ENCODE data around the gene EBF4.

Gene EBF4

DNA sequence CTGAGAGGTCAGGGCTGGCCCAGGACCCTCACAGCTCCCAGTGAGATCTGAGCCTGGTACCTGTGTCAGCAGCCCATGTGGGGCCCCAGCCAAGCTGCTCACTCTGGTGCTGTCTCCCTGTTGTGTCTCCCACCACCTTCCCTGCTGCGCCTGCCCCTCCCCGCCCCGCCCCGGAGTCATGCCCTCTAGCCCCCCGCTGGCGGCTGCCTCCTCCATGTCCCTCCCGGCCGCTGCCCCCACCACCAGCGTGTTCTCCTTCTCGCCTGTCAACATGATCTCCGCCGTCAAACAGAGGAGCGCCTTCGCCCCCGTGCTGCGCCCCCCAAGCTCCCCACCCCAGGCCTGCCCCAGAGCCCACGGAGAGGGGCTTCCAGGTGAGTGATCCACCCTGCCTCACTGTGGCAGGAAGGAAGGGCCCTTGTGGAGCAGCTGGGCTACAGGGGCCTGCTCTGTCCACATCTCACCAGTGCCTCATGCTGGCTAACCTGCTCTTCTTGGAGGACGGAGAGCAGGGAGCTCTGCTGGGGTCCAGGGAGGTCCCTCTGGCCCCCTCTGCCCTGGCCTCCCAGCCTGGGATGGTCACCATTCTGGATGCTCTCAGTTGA lies 63.0 kb downstream of the EBF4 start:
- TF ChIP-seq, protein P1, sequence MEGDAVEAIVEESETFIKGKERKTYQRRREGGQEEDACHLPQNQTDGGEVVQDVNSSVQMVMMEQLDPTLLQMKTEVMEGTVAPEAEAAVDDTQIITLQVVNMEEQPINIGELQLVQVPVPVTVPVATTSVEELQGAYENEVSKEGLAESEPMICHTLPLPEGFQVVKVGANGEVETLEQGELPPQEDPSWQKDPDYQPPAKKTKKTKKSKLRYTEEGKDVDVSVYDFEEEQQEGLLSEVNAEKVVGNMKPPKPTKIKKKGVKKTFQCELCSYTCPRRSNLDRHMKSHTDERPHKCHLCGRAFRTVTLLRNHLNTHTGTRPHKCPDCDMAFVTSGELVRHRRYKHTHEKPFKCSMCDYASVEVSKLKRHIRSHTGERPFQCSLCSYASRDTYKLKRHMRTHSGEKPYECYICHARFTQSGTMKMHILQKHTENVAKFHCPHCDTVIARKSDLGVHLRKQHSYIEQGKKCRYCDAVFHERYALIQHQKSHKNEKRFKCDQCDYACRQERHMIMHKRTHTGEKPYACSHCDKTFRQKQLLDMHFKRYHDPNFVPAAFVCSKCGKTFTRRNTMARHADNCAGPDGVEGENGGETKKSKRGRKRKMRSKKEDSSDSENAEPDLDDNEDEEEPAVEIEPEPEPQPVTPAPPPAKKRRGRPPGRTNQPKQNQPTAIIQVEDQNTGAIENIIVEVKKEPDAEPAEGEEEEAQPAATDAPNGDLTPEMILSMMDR (IDR thresholded peaks at IDR 0.05; ENCODE audit: low read depth, low read length): no peak
- no peak overlapping the region for H3K4me3 ChIP-seq (ENCODE audit: low read depth, low read length)

DNA sequence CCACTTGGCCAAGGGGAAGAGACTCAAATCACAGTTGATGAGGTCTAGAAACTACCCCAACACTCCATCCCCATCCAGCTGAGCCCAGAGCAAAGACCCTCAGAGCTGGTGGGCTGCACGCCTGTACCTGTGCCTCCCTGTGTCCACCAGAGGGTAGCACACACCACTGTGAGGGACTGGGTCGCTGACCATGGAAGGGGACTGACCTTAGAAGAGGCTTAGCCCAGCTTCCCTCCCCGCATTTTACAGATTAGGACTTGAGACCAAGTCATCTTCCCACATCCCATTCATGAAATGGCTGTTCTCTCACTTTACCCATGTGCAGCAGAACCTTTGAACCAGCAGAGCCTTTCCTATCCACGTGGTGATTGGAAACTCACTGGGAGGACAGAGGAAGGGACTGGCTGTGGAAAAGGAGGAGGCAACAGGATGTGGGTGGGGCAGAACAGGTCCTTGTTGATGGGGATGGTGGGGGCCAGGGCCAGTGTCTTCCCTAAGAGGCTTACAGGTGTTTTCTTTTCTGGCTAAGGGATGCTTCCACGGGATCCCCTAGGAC lies 63.6 kb downstream of the EBF4 start:
- TF ChIP-seq, protein P1 (IDR thresholded peaks at IDR 0.05; ENCODE audit: low read depth, low read length): peak; percentile 78
- no peak overlapping the region for H3K4me3 ChIP-seq (ENCODE audit: low read depth, low read length)

DNA sequence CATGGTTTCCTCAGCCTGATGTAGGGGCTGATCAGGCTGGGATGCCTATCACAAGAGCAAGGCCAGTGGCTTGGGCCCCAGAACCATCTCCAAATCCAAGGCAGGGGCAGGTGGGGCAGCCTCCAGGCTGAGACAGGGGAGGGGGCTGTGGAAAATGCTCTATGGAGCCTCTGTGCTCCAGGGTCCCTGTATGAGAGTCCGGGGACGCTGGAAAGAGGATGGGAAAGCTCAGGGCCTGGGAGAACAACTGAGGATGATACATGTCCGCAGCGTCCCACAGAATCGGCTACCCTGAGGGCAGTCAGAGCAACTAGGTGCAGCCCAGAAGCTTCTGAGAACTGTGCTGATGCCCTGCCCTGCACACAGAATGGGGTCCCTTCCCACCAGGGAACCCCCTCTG lies 64.4 kb downstream of the EBF4 start:
- TF ChIP-seq, protein P1 (IDR thresholded peaks at IDR 0.05; ENCODE audit: low read depth, low read length): no peak
- H3K4me3 ChIP-seq (ENCODE audit: low read depth, low read length): no peak overlapping the region

DNA sequence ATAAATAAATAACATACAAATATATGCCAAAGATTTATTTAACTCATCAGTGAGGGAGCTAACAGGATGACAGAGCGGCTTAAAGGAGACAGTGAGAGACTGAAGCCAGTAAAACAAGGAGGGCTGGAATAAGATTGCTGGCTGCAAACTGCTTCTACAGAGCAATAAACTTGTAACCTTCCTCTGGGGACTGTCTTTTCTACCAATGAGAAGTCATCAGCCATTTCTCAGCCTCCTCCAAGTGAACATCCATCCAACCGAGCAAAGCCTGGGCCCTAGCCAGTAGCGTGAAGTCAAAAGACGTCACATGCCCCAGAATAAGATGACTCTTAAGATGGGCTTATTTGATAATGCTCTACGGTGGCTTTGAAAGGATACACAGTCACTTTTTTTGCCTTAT lies 65.4 kb downstream of the EBF4 start:
- TF ChIP-seq, protein P1 (IDR thresholded peaks at IDR 0.05; ENCODE audit: low read depth, low read length): no peak
- H3K4me3 ChIP-seq (ENCODE audit: low read depth, low read length): no peak overlapping the region

DNA sequence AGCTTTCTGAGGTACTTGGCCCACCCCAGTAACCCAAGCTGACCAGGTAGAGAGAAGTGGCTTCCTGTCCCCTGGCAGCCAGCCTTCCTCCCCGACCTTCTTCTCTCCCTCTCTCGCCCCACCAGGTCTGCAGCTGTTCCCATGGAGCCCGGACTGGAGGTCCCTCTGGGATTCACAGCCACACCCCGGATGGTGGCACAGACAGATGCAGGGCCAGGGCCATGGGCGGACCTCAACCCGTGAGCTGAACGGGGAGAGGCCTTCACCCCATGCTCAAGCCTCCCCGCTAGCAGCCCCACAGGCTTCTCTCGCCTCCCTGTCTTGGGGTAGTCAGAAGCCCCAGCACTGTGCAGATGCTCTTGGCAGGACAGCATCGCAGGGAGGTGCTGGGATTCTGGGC lies 66.6 kb downstream of the EBF4 start:
- H3K4me3 ChIP-seq (ENCODE audit: low read depth, low read length): no peak overlapping the region
- TF ChIP-seq, protein P1 (IDR thresholded peaks at IDR 0.05; ENCODE audit: low read depth, low read length): no peak

DNA sequence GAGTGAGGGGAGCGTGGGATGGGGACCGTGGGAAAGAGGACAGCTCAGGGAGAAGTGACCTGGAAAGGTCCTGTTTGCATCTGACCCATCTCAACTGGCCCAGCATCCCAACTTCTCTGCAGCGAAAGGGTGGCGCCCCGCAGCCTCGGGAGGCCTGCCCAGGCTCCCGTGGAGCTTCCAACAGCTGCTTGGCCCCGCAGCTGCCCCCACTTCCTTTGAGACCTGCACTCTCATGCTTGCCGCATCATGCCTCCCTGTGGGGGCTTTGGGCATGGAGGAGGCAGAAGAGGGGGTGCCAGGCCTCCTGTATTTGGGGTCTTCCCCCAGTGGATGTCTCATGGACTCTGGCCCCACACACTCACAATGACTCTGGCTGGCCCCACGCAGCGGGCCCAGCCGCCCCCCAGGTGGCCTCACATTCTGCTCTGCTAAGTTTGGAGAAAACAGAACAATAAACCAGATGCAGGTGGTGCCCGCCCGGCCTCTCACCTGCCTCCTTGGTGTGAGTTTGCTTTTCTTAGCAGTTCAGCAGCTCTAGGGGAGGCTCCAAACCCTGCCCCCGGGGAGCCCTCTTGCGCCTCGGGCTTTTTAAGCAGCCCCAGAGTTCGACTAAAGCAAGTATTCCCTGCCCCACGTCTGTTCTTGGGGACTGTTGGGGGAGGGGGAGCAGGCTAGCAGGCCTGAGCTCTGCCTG lies 67.2 kb downstream of the EBF4 start:
- TF ChIP-seq, protein P1 (IDR thresholded peaks at IDR 0.05; ENCODE audit: low read depth, low read length): no peak
- H3K4me3 ChIP-seq (ENCODE audit: low read depth, low read length): no peak overlapping the region

DNA sequence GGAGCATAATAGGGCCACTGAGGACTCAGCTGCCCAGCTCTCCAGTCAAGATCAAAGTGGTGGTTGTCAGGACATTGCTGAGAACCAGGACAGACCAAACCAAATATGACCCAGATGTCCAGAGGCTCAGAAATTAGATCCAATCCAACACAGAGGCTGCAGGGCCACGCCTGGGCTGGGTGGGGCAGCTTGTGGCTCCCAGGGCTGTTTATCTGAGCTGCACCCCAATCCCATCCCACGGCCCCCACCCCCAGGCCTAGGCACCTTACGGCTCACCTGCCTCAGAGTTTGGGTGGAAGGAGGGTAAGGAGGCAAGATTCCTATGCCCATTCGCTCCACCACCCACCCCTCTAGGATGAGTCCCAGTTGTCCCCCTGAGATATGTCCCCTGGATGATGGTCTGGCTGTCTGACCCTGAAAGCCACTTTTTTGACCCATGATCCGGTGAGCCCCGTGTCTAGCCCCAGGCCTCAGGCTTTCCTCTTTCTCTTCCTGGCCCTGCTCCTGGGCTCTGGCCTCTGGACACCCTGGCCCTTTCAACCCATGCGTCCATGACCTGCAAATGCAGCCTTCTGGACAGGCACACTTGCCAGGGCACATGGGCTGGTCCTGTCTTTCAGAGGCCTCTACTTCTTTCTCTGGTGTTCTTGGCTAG lies 67.8 kb downstream of the EBF4 start:
- TF ChIP-seq, protein P1 (IDR thresholded peaks at IDR 0.05; ENCODE audit: low read depth, low read length): no peak
- H3K4me3 ChIP-seq (ENCODE audit: low read depth, low read length): no peak overlapping the region
